H1 (cell line): ENCODE measurements around the gene DEFB129. TPM values are rescaled to one million over a fixed set of nuclear protein-coding genes. Genes with fewer than 3 reads are reported as not detected.

Source experiments
- CTCF ChIA-PET: fragments of 300-600 bp; sonication (Branson Sonifier 250); formaldehyde crosslinking; loops from one replicate; lab custom pipeline; 2021; ENCODE audit not compliant: partially characterized antibody; lab: Charles Lee
- POLR2A ChIA-PET: fragments of 300-600 bp; sonication (Branson Sonifier 250); formaldehyde crosslinking; loops from one replicate; lab custom pipeline; 2021; ENCODE audit warnings: inconsistent platforms; ENCODE audit not compliant: partially characterized antibody; lab: Charles Lee
- DNase-seq, 2 experiments: peaks; one replicate each; pipeline versions ENCODE4 v3.0.0 to v3.0.0-alpha.2; 2010 to 2022; ENCODE audit warnings: low spot score in 2 of 2, low read depth in 1 of 2, mixed read lengths in 1 of 2
- FAIRE-seq: peaks from 2 replicates; lab custom pipeline; 2011; peaks lifted over from hg19 to GRCh38; lab: Jason Lieb, UNC
- H2AFZ ChIP-seq: 2 replicates; pipeline ENCODE4 v1.8.1; 2012; ENCODE audit warnings: low read length, inconsistent platforms
- H2AK5ac ChIP-seq: 2 replicates; pipeline ENCODE4 v1.6.1; 2013; ENCODE audit warnings: low read depth, low read length
- H2BK120ac ChIP-seq: replicated peaks from 2 replicates; pipeline ENCODE3; 2013; ENCODE audit warnings: low read depth, low read length, inconsistent platforms
- H2BK12ac ChIP-seq: 2 replicates; pipeline ENCODE4 v1.6.1; 2013; ENCODE audit warnings: low read depth, low read length
- H2BK15ac ChIP-seq: 2 replicates; pipeline ENCODE4 v1.6.1; 2013; ENCODE audit warnings: low read length
- H2BK20ac ChIP-seq: 2 replicates; pipeline ENCODE4 v1.6.1; 2013; ENCODE audit warnings: low read length
- H2BK5ac ChIP-seq: 2 replicates; pipeline ENCODE4 v1.6.1; 2013; ENCODE audit warnings: low read depth, low read length
- H3K14ac ChIP-seq: 2 replicates; pipeline ENCODE4 v1.6.1; 2013; ENCODE audit warnings: inconsistent platforms; ENCODE audit not compliant: insufficient read length
- H3K18ac ChIP-seq: 2 replicates; pipeline ENCODE4 v1.6.1; 2013; ENCODE audit warnings: low read length; ENCODE audit errors: extremely low read depth
- H3K23ac ChIP-seq: 2 replicates; pipeline ENCODE4 v1.6.1; 2013; ENCODE audit warnings: inconsistent platforms; ENCODE audit not compliant: insufficient read length
- H3K23me2 ChIP-seq: 2 replicates; pipeline ENCODE4 v1.6.1; 2013; ENCODE audit warnings: low read depth, low read length
- H3K27ac ChIP-seq: 2 replicates; pipeline ENCODE4 v1.6.1; 2011; ENCODE audit warnings: low read depth, low read length, inconsistent platforms
- H3K27me3 ChIP-seq, 4 experiments: replicated peaks in 1 of 4; 1 replicate in 1 of 4; 2 replicates in 3 of 4; pipeline versions ENCODE4 v1.6.1 to v1.8.1; 2011 to 2013; ENCODE audit warnings: low read length in 3 of 4, mild to moderate bottlenecking in 3 of 4, inconsistent platforms in 2 of 4, mixed read lengths in 2 of 4, moderate library complexity in 1 of 4; ENCODE audit not compliant: control insufficient read depth in 3 of 4, insufficient read depth in 3 of 4; ENCODE audit errors: extremely low read depth in 1 of 4
- H3K36me3 ChIP-seq, 4 experiments: 2 replicates each; pipeline versions ENCODE4 v1.6.1 to v1.8.1; 2011 to 2013; ENCODE audit warnings: mild to moderate bottlenecking in 4 of 4, low read length in 3 of 4, moderate library complexity in 2 of 4, control low read depth in 1 of 4, inconsistent platforms in 1 of 4; ENCODE audit not compliant: insufficient read depth in 4 of 4, control insufficient read depth in 2 of 4
- H3K4ac ChIP-seq: replicated peaks from 2 replicates; pipeline ENCODE3; 2013; ENCODE audit warnings: low read length, low read depth, mixed read lengths, inconsistent platforms; ENCODE audit not compliant: insufficient read length
- H3K4me1 ChIP-seq, 4 experiments: replicated peaks in 1 of 4; 1 replicate in 1 of 4; 2 replicates in 3 of 4; pipeline versions ENCODE4 v1.6.1 to v1.8.1; 2011 to 2013; ENCODE audit warnings: low read length in 3 of 4, inconsistent platforms in 2 of 4, mixed read lengths in 1 of 4; ENCODE audit not compliant: insufficient read depth in 4 of 4, control insufficient read depth in 3 of 4
- H3K4me2 ChIP-seq, 2 experiments: 2 replicates each; pipeline versions ENCODE4 v1.6.1 to v1.8.1; 2011 to 2013; ENCODE audit warnings: low read depth in 2 of 2, low read length in 2 of 2, control low read depth in 1 of 2, inconsistent platforms in 1 of 2, mild to moderate bottlenecking in 1 of 2; ENCODE audit not compliant: insufficient read depth in 1 of 2
- H3K4me3 ChIP-seq, 4 experiments: fragments of 200-600, 300-600 bp in 1 of 4; sonication (generic), shearing (Covaris generic), sonication (Bioruptor Twin) in 1 of 4; 2 replicates each; pipeline versions ENCODE4 v1.5.1 to v1.8.1; 2011 to 2016; ENCODE audit warnings: low read length in 4 of 4, low read depth in 3 of 4, control low read depth in 2 of 4, inconsistent platforms in 2 of 4, mild to moderate bottlenecking in 2 of 4, mixed read lengths in 1 of 4, moderate library complexity in 1 of 4; ENCODE audit not compliant: insufficient read depth in 2 of 4; ENCODE audit errors: extremely low read depth in 1 of 4
- H3K56ac ChIP-seq: replicated peaks from 2 replicates; pipeline ENCODE3; 2013; ENCODE audit warnings: low read depth, mild to moderate bottlenecking, mixed read lengths, low read length, inconsistent platforms; ENCODE audit not compliant: insufficient read length
- H3K79me1 ChIP-seq: 2 replicates; pipeline ENCODE4 v1.6.1; 2013; ENCODE audit warnings: low read depth, low read length, control low read depth
- H3K79me2 ChIP-seq, 2 experiments: 2 replicates each; pipeline versions ENCODE4 v1.6.1 to v1.8.1; 2012 to 2013; ENCODE audit warnings: low read length in 2 of 2, mild to moderate bottlenecking in 2 of 2, inconsistent platforms in 1 of 2; ENCODE audit not compliant: insufficient read depth in 2 of 2, control insufficient read depth in 1 of 2
- H3K9ac ChIP-seq, 4 experiments: replicated peaks in 1 of 4; 1 replicate in 1 of 4; 2 replicates in 3 of 4; pipeline versions ENCODE4 v1.6.1 to v1.8.1; 2011 to 2013; ENCODE audit warnings: low read depth in 3 of 4, low read length in 3 of 4, control low read depth in 2 of 4, mild to moderate bottlenecking in 2 of 4, moderate library complexity in 2 of 4, inconsistent platforms in 1 of 4; ENCODE audit errors: extremely low read depth in 1 of 4
- H3K9me3 ChIP-seq, 2 experiments: 2 replicates each; pipeline versions ENCODE4 v1.6.1 to v1.8.1; 2012 to 2013; ENCODE audit warnings: mild to moderate bottlenecking in 2 of 2, moderate library complexity in 2 of 2, control low read depth in 1 of 2, inconsistent platforms in 1 of 2, low read depth in 1 of 2, low read length in 1 of 2, mixed read lengths in 1 of 2; ENCODE audit not compliant: insufficient read depth in 2 of 2
- H4K20me1 ChIP-seq, 2 experiments: replicated peaks in 1 of 2; 2 replicates each; pipeline versions ENCODE3 to v1.8.1; 2011 to 2013; ENCODE audit warnings: inconsistent platforms in 2 of 2, low read length in 2 of 2, mild to moderate bottlenecking in 1 of 2; ENCODE audit not compliant: insufficient read depth in 2 of 2, control insufficient read depth in 1 of 2
- H4K5ac ChIP-seq: 2 replicates; pipeline ENCODE4 v1.6.1; 2013; ENCODE audit warnings: low read length, low read depth, mixed read lengths, inconsistent platforms; ENCODE audit not compliant: insufficient read length
- H4K8ac ChIP-seq: 2 replicates; pipeline ENCODE4 v1.8.0; 2013; ENCODE audit warnings: mild to moderate bottlenecking, moderate library complexity, low read length, inconsistent platforms; ENCODE audit not compliant: insufficient read depth; ENCODE audit errors: extremely low read depth
- H4K91ac ChIP-seq: replicated peaks from 2 replicates; pipeline ENCODE3; 2013; ENCODE audit warnings: low read length, mixed read lengths, inconsistent platforms; ENCODE audit not compliant: insufficient read length
- CTCF ChIP-seq, 3 experiments: IDR thresholded peaks; 1 replicate in 2 of 3; 2 replicates in 1 of 3; pipeline versions ENCODE4 v1.5.1 to v1.6.1; 2011; ENCODE audit warnings: low read length in 3 of 3, mild to moderate bottlenecking in 3 of 3, inconsistent platforms in 2 of 3, low read depth in 1 of 3, moderate library complexity in 1 of 3; ENCODE audit not compliant: insufficient read depth in 1 of 3; ENCODE audit errors: control extremely low read depth in 1 of 3
- RAD21 ChIP-seq, 2 experiments: IDR thresholded peaks in 1 of 2; conservative IDR thresholded peaks in 1 of 2; 2 replicates each; pipeline ENCODE4 v1.6.1; 2011; ENCODE audit warnings: low read depth in 2 of 2, low read length in 2 of 2, improper control_type of control experiment in 1 of 2, inconsistent platforms in 1 of 2, mild to moderate bottlenecking in 1 of 2, moderate library complexity in 1 of 2
- TBP ChIP-seq: IDR thresholded peaks from 2 replicates; pipeline ENCODE4 v1.6.1; 2011; ENCODE audit warnings: low read depth, low read length, improper control_type of control experiment
- WGBS, 2 experiments: shearing (Covaris generic) in 1 of 2; methylation state at CpG; one replicate each; pipeline versions ENCODE4 v1.1.6 to v1.1.7; 2013 to 2015; ENCODE audit warnings: low lambda C conversion rate in 2 of 2, mixed read lengths in 2 of 2, inconsistent platforms in 1 of 2, low coverage in 1 of 2, missing lambda C conversion rate in 1 of 2; ENCODE audit not compliant: insufficient replicate concordance in 2 of 2, insufficient coverage in 1 of 2, insufficient read length in 1 of 2; ENCODE audit errors: extremely low coverage in 1 of 2, missing lambda C conversion rate in 1 of 2; 5-methylcytosine and 5-hydroxymethylcytosine counted together
- polyA plus RNA-seq, 7 experiments: library from polyadenylated mRNA; depleted of rRNA in 3 of 7; stranded (reverse) in 5 of 7; unstranded in 2 of 7; fragments of >200 nt in 5 of 7; fragments of 200-250 nt in 2 of 7; gene quantifications; 1 replicate in 5 of 7; 2 replicates in 1 of 7; 4 replicates in 1 of 7; pipeline versions ENCODE4 v1.2.1 to v1.2.3, GENCODE V29; 2011 to 2013; ENCODE audit warnings: missing spikeins in 2 of 7, mixed read lengths in 2 of 7
- total RNA-seq: library from RNA; stranded (reverse); fragmentation: NEBNext Ultra II Directional; extraction: Animal tissue kit (Norgen Biotek cat#: 25700); gene quantifications from 2 replicates; pipeline ENCODE4 v1.2.1, GENCODE V29; 2021

DEFB129 gene
- total and polyA plus RNA-seq, 2 of the 8 experiments (the other 6 are each of a cell fraction or from before 2014, with no cell fraction given): not detected

GRCh38 chr20:235891-236290, 8.8 kb downstream of the DEFB129 start:
- DNase-seq (no peak), FAIRE-seq (no peak)
- Histone ChIP-seq H3K56ac (no peak overlapping the region), H4K20me1 (no peaks in the 10 kb centered on the region), H3K4me2 (no peak overlapping the region), H2AK5ac (no peak overlapping the region), H3K18ac (no peak overlapping the region), H3K23me2 (no peaks in the 10 kb centered on the region), H3K4ac (no peak overlapping the region), H4K91ac (no peak overlapping the region), H3K27ac (no peak overlapping the region), H3K9me3 (peaks cover 0 to 6% of the 10 kb centered on the region in 2 experiments; a peak in 2 of 4 replicates), H3K79me2 (no peaks in the 10 kb centered on the region), H2BK5ac (no peak overlapping the region), H2BK120ac (no peak overlapping the region), H3K36me3 (no peaks in the 10 kb centered on the region), H3K9ac (no peak overlapping the region), H3K4me3 (no peak overlapping the region), H3K14ac (no peak overlapping the region), H2BK20ac (no peak overlapping the region), H2AFZ (no peak overlapping the region), H4K8ac (no peak overlapping the region), H3K27me3 (no peaks in the 10 kb centered on the region; a peak in 1 of 7 replicates), H3K79me1 (no peaks in the 10 kb centered on the region), H2BK12ac (no peak overlapping the region), H3K4me1 (no peaks in the 10 kb centered on the region), H2BK15ac (no peak overlapping the region), H3K23ac (no peak overlapping the region), H4K5ac (no peak overlapping the region)
- peak; percentile 25 to 49 for TF ChIP-seq RAD21 (IDR thresholded peaks at IDR 0.05 in 1 of 2, conservative IDR thresholded peaks at IDR 0.05 in 1 of 2; ENCODE audit: low read depth in 2 of 2, low read length in 2 of 2)
- TF ChIP-seq TBP: no peak
- TF ChIP-seq CTCF (IDR thresholded peaks at IDR 0.05; ENCODE audit: control extremely low read depth in 1 of 3, insufficient read depth in 1 of 3, low read depth in 1 of 3, low read length in 3 of 3): peak in 1 of 3 experiments; percentile 5; a peak in 1 of 4 replicates
- 86% methylated on average over 1 of the region's 1 CpG; no CpG with 5 or more reads in 1 of the 2 experiments for WGBS, 2 experiments
- CTCF ChIA-PET: no interaction called here
- POLR2A ChIA-PET: no interaction called here
